HEK293T (cell line): ENCODE data around the gene RNF187.

Experiments
- ARNT ChIP-seq: fragments of 450-650 bp; IDR thresholded peaks from 2 replicates; pipeline ENCODE4 v1.6.1; 2017; ENCODE audit warnings: mild to moderate bottlenecking
- BHLHE40 ChIP-seq: fragments of 450-650 bp; IDR thresholded peaks from 2 replicates; pipeline ENCODE4 v1.6.1; 2016; ENCODE audit warnings: mild to moderate bottlenecking, moderate library complexity, borderline replicate concordance
- ELF4 ChIP-seq: fragments of 450-650 bp; IDR thresholded peaks from 2 replicates; pipeline ENCODE4 v1.6.1; 2017; ENCODE audit warnings: antibody characterized with exemption
- FOXA1 ChIP-seq: fragments of 450-650 bp; IDR thresholded peaks from 2 replicates; pipeline ENCODE4 v1.6.1; 2016; ENCODE audit warnings: mild to moderate bottlenecking
- FOXK2 ChIP-seq: fragments of 450-650 bp; IDR thresholded peaks from 2 replicates; pipeline ENCODE4 v1.6.1; 2016; ENCODE audit warnings: mild to moderate bottlenecking
- FOXM1 ChIP-seq: fragments of 450-650 bp; IDR thresholded peaks from 2 replicates; pipeline ENCODE4 v1.6.1; 2017; ENCODE audit warnings: mild to moderate bottlenecking, borderline replicate concordance
- HDGF ChIP-seq: fragments of 450-650 bp; IDR thresholded peaks from 2 replicates; pipeline ENCODE4 v1.6.1; 2017; ENCODE audit warnings: antibody characterized with exemption, borderline replicate concordance
- L3MBTL2 ChIP-seq: fragments of 450-650 bp; conservative IDR thresholded peaks from 2 replicates; pipeline ENCODE4 v1.6.1; 2016; ENCODE audit warnings: mild to moderate bottlenecking
- NFRKB ChIP-seq: fragments of 450-650 bp; IDR thresholded peaks from 2 replicates; pipeline ENCODE4 v1.6.1; 2016; ENCODE audit warnings: mild to moderate bottlenecking, moderate library complexity
- SP1 ChIP-seq: fragments of 450-650 bp; IDR thresholded peaks from 2 replicates; pipeline ENCODE4 v1.6.1; 2017
- SUZ12 ChIP-seq: fragments of 450-650 bp; IDR thresholded peaks from 2 replicates; pipeline ENCODE4 v1.6.1; 2016; ENCODE audit warnings: mild to moderate bottlenecking
- TARDBP ChIP-seq: fragments of 450-650 bp; IDR thresholded peaks from 2 replicates; pipeline ENCODE4 v1.6.1; 2016
- ZNF384 ChIP-seq: fragments of 450-650 bp; IDR thresholded peaks from 2 replicates; pipeline ENCODE4 v1.6.1; 2016

GRCh38 chr1:228463559-228464455 lies 23.4 kb upstream of the RNF187 start:
- TF ChIP-seq TARDBP (no peak), FOXM1 (no peak), SUZ12 (no peak), BHLHE40 (no peak), ZNF384 (no peak), FOXK2 (no peak), ELF4 (no peak), HDGF (no peak), NFRKB (no peak), SP1 (no peak), FOXA1 (no peak), ARNT (no peak), L3MBTL2 (no peak)
